ENCODE data around the gene WNT7B. TPM values are rescaled to one million over a fixed set of nuclear protein-coding genes. Genes with fewer than 3 reads are reported as not detected.

Gene WNT7B
- total RNA-seq, 2 experiments from 2014 or later: not detected

DNA sequence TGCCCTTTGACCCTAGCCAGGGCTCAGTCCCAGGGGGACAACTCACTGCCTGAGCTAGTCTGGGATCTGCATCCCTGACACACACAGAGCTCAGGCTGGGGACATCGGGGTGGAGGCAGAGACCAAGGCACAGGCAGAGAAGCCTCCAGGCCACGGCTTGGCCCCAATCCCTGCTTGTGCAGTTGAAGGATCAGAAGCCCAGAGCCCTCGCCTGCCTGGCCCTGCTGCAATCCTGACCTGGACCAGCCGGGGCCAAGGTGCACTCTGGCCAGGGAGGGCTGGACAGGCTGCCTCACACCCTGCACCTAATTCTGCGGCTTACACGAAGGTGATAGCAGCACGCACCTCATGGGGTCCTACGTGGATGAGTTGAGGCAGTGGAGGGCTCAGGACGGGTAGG lies 34.6 kb downstream of the WNT7B start:
- H3K27me3 Mint-ChIP-seq: peaks cover 8% of the 10 kb centered on the region
- H3K27me3 ChIP-seq (ENCODE audit: control insufficient read depth in 1 of 2, insufficient read depth in 2 of 2, low read length in 2 of 2): peaks cover 0 to 2% of the 10 kb centered on the region in 2 experiments
- no peak overlapping the region for H3K27ac Mint-ChIP-seq
- no peaks in the 10 kb centered on the region for H3K4me1 Mint-ChIP-seq (ENCODE audit: low read depth)
- no peaks in the 10 kb centered on the region for H3K36me3 Mint-ChIP-seq (ENCODE audit: low read depth)
- H3K27ac ChIP-seq (ENCODE audit: low read depth in 1 of 2, low read length in 2 of 2): no peak overlapping the region
- no peak overlapping the region for H3K4me3 ChIP-seq (ENCODE audit: low read length)
- ATAC-seq (ENCODE audit: poor library complexity) (no peak), DNase-seq (no peak)
- no peak overlapping the region for H3K4me3 Mint-ChIP-seq
- CTCF ChIA-PET: no interaction called here
- peaks cover 0 to 4% of the 10 kb centered on the region in 2 experiments for H3K9me3 ChIP-seq (ENCODE audit: control insufficient read depth in 1 of 2, insufficient read depth in 1 of 2, low read length in 2 of 2)
- intact Hi-C loops (cut with DNase I, micrococcal nuclease): no loop called here
- POLR2A ChIA-PET: no interaction called here
- TF ChIP-seq, protein P1, sequence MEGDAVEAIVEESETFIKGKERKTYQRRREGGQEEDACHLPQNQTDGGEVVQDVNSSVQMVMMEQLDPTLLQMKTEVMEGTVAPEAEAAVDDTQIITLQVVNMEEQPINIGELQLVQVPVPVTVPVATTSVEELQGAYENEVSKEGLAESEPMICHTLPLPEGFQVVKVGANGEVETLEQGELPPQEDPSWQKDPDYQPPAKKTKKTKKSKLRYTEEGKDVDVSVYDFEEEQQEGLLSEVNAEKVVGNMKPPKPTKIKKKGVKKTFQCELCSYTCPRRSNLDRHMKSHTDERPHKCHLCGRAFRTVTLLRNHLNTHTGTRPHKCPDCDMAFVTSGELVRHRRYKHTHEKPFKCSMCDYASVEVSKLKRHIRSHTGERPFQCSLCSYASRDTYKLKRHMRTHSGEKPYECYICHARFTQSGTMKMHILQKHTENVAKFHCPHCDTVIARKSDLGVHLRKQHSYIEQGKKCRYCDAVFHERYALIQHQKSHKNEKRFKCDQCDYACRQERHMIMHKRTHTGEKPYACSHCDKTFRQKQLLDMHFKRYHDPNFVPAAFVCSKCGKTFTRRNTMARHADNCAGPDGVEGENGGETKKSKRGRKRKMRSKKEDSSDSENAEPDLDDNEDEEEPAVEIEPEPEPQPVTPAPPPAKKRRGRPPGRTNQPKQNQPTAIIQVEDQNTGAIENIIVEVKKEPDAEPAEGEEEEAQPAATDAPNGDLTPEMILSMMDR (IDR thresholded peaks at IDR 0.05): no peak
- no peaks in the 10 kb centered on the region for H3K9me3 Mint-ChIP-seq
- no peaks in the 10 kb centered on the region for H3K36me3 ChIP-seq (ENCODE audit: insufficient read depth, low read length)
- no peaks in the 10 kb centered on the region for H3K4me1 ChIP-seq (ENCODE audit: insufficient read depth, low read length)

- DNase-seq: no peak
- intact Hi-C loops (cut with DNase I, micrococcal nuclease): no loop called here
- CTCF ChIA-PET: no interaction called here
- Mint-ChIP-seq H3K4me1 (ENCODE audit: low read depth) (no peaks in the 10 kb centered on the region), H3K27me3 (peaks cover under 1% of the 10 kb centered on the region), H3K9me3 (no peaks in the 10 kb centered on the region), H3K4me3 (no peak overlapping the region), H3K27ac (no peak overlapping the region), H3K36me3 (ENCODE audit: low read depth) (no peaks in the 10 kb centered on the region)
- POLR2A ChIA-PET: no interaction called here
- no peaks in the 10 kb centered on the region for H3K4me1 ChIP-seq (ENCODE audit: insufficient read depth, low read length)
- H3K27ac ChIP-seq (ENCODE audit: low read depth in 1 of 2, low read length in 2 of 2): no peak overlapping the region
- TF ChIP-seq, protein P1 (IDR thresholded peaks at IDR 0.05): no peak
- ATAC-seq (ENCODE audit: poor library complexity): no peak
- H3K9me3 ChIP-seq (ENCODE audit: control insufficient read depth in 1 of 2, insufficient read depth in 1 of 2, low read length in 2 of 2): peaks cover 0 to 9% of the 10 kb centered on the region in 2 experiments
- no peak overlapping the region for H3K4me3 ChIP-seq (ENCODE audit: low read length)
- H3K27me3 ChIP-seq (ENCODE audit: control insufficient read depth in 1 of 2, insufficient read depth in 2 of 2, low read length in 2 of 2): peaks cover 0 to 4% of the 10 kb centered on the region in 2 experiments
- no peaks in the 10 kb centered on the region for H3K36me3 ChIP-seq (ENCODE audit: insufficient read depth, low read length)
Observed at GRCh38 chr22:45938913-45939312, 38.0 kb downstream of the WNT7B start.

GRCh38 chr22:45937960-45938359 lies 39.0 kb downstream of the WNT7B start:
- peaks cover 10% of the 10 kb centered on the region for H3K27me3 Mint-ChIP-seq
- Histone ChIP-seq H3K4me1 (ENCODE audit: insufficient read depth, low read length) (no peaks in the 10 kb centered on the region), H3K27me3 (ENCODE audit: control insufficient read depth in 1 of 2, insufficient read depth in 2 of 2, low read length in 2 of 2) (peaks cover 0 to 4% of the 10 kb centered on the region in 2 experiments), H3K4me3 (ENCODE audit: low read length) (no peak overlapping the region), H3K36me3 (ENCODE audit: insufficient read depth, low read length) (no peaks in the 10 kb centered on the region), H3K9me3 (ENCODE audit: control insufficient read depth in 1 of 2, insufficient read depth in 1 of 2, low read length in 2 of 2) (peaks cover 0 to 5% of the 10 kb centered on the region in 2 experiments), H3K27ac (ENCODE audit: low read depth in 1 of 2, low read length in 2 of 2) (no peak overlapping the region)
- H3K36me3 Mint-ChIP-seq (ENCODE audit: low read depth): no peaks in the 10 kb centered on the region
- no peaks in the 10 kb centered on the region for H3K9me3 Mint-ChIP-seq
- H3K4me1 Mint-ChIP-seq (ENCODE audit: low read depth): no peaks in the 10 kb centered on the region
- TF ChIP-seq, protein P1 (IDR thresholded peaks at IDR 0.05): no peak
- no peak for ATAC-seq (ENCODE audit: poor library complexity)
- CTCF ChIA-PET: no interaction called here
- no peak for DNase-seq
- intact Hi-C loops (cut with DNase I, micrococcal nuclease): no loop called here
- POLR2A ChIA-PET: no interaction called here
- H3K27ac Mint-ChIP-seq: no peak overlapping the region
- no peak overlapping the region for H3K4me3 Mint-ChIP-seq

All from CD4-positive, alpha-beta T cell (primary cell).